ENCODE data around the gene CRYL1. TPM values are rescaled to one million over a fixed set of nuclear protein-coding genes. Genes with fewer than 3 reads are reported as not detected.

The CRYL1 gene
- total RNA-seq, 1 experiment from 2014 or later: 12.2 TPM

DNA sequence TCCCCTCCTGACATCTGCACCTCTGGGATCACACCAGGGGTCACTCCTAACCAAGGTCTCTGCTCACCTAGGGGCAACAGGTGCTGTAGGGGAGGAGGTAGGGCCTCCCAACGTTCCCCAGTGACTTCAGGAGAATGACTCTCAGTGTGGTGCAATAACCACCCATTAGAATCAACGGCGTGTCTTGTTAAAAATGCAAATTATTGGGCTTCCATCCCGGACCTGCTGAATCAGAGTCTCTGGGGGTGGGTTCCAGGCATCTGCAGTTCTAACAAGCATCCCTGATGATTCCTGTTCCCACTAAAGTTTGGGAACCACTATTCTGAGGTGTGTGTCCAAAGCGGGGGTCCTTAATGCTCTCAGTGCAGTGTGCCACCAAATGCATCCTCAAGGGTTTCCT lies 84.6 kb downstream of the CRYL1 start:
- DNase-seq: no peak
- no peak overlapping the region for H3K4me3 Mint-ChIP-seq (ENCODE audit: low read depth, unreplicated experiment)
- H3K9me3 Mint-ChIP-seq (ENCODE audit: low read depth, unreplicated experiment): no peaks in the 10 kb centered on the region
- BruUV-seq (replicated peaks): no TSS peak
- no peak overlapping the region for H3K27ac Mint-ChIP-seq (ENCODE audit: unreplicated experiment)
- no peak for TF ChIP-seq CTCF (IDR thresholded peaks at IDR 0.05; ENCODE audit: unreplicated experiment)
- no peaks in the 10 kb centered on the region for H3K27me3 Mint-ChIP-seq (ENCODE audit: unreplicated experiment)
- peaks cover 11% of the 10 kb centered on the region for H3K4me1 Mint-ChIP-seq (ENCODE audit: low read depth, unreplicated experiment)
- CTCF ChIA-PET: no interaction called here
- intact Hi-C loops (cut with micrococcal nuclease; ENCODE audit: unreplicated experiment): no loop called here
- no peaks in the 10 kb centered on the region for H3K36me3 Mint-ChIP-seq (ENCODE audit: insufficient read depth, unreplicated experiment)

GRCh38 chr13:20439261-20439660 lies 86.4 kb downstream of the CRYL1 start:
- Mint-ChIP-seq H3K36me3 (ENCODE audit: insufficient read depth, unreplicated experiment) (no peaks in the 10 kb centered on the region), H3K9me3 (ENCODE audit: low read depth, unreplicated experiment) (peaks cover 3% of the 10 kb centered on the region), H3K4me3 (ENCODE audit: low read depth, unreplicated experiment) (no peak overlapping the region), H3K27ac (ENCODE audit: unreplicated experiment) (no peak overlapping the region), H3K4me1 (ENCODE audit: low read depth, unreplicated experiment) (peaks cover 11% of the 10 kb centered on the region), H3K27me3 (ENCODE audit: unreplicated experiment) (no peaks in the 10 kb centered on the region)
- TF ChIP-seq CTCF (IDR thresholded peaks at IDR 0.05; ENCODE audit: unreplicated experiment): no peak
- no TSS peak for BruUV-seq (replicated peaks)
- CTCF ChIA-PET: no interaction called here
- intact Hi-C loops (cut with micrococcal nuclease; ENCODE audit: unreplicated experiment): no loop called here
- no peak for DNase-seq

DNA sequence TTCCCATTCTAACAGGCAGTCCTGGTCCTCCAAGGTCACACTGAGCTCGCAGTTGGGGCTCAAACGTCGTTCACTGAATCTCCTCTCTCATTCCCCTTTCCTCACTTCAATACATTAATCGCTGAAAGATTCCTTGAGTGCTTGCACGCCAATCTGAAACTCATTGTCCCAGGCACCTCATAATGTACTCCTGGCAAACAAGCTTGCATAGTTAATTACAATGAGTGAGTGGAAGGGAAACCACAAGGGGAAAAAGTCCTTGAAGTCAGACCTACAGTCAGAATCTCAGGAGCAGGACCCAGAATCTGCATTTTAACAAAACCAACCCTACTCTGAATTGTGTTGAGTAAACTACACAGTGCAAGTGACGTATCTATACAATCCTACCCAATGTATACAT lies 86.9 kb downstream of the CRYL1 start:
- H3K4me1 Mint-ChIP-seq (ENCODE audit: low read depth, unreplicated experiment): peaks cover 11% of the 10 kb centered on the region
- no TSS peak for BruUV-seq (replicated peaks)
- DNase-seq: no peak
- intact Hi-C loops (cut with micrococcal nuclease; ENCODE audit: unreplicated experiment): no loop called here
- CTCF ChIA-PET: no interaction called here
- H3K4me3 Mint-ChIP-seq (ENCODE audit: low read depth, unreplicated experiment): no peak overlapping the region
- no peak overlapping the region for H3K27ac Mint-ChIP-seq (ENCODE audit: unreplicated experiment)
- peaks cover 3% of the 10 kb centered on the region for H3K9me3 Mint-ChIP-seq (ENCODE audit: low read depth, unreplicated experiment)
- H3K36me3 Mint-ChIP-seq (ENCODE audit: insufficient read depth, unreplicated experiment): no peaks in the 10 kb centered on the region
- no peaks in the 10 kb centered on the region for H3K27me3 Mint-ChIP-seq (ENCODE audit: unreplicated experiment)
- no peak for TF ChIP-seq CTCF (IDR thresholded peaks at IDR 0.05; ENCODE audit: unreplicated experiment)

DNA sequence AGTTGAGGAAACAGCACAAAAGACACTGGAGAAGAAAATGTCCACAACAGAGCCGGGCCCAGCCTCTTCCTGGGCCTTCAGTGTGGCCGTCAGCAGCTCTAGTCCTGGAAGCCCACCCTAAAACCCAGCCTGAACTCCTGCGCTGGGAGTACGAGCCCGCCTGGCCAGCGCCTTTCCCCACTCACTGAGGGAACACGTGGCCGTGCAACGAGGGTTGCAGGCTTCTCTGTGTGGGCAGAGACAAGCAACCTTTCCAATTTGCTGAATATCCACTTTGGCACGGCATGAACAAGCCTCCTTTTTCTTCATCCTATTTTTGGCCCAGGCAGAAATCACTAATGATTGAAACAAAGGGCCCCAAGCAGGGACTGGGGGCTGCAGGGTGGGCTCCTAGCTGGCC lies 89.2 kb downstream of the CRYL1 start:
- intact Hi-C loops (cut with micrococcal nuclease; ENCODE audit: unreplicated experiment): no loop called here
- no peak for TF ChIP-seq CTCF (IDR thresholded peaks at IDR 0.05; ENCODE audit: unreplicated experiment)
- H3K9me3 Mint-ChIP-seq (ENCODE audit: low read depth, unreplicated experiment): peaks cover 3% of the 10 kb centered on the region
- H3K4me1 Mint-ChIP-seq (ENCODE audit: low read depth, unreplicated experiment): no peaks in the 10 kb centered on the region
- no peaks in the 10 kb centered on the region for H3K27me3 Mint-ChIP-seq (ENCODE audit: unreplicated experiment)
- no TSS peak for BruUV-seq (replicated peaks)
- no peak overlapping the region for H3K4me3 Mint-ChIP-seq (ENCODE audit: low read depth, unreplicated experiment)
- DNase-seq: no peak
- CTCF ChIA-PET: interaction anchor here (0.8 kb wide), 1 partner anchor 11 kb away, joined by 5 read pairs; no protein-coding TSS in a partner anchor
- no peak overlapping the region for H3K27ac Mint-ChIP-seq (ENCODE audit: unreplicated experiment)
- no peaks in the 10 kb centered on the region for H3K36me3 Mint-ChIP-seq (ENCODE audit: insufficient read depth, unreplicated experiment)

All from Calu3 (cell line).